Activated B cell treated with CpG ODN at 0.5 μM for 24 hours (primary cell): Measurements from ENCODE around the gene PLEKHA8. TPM values are rescaled to one million over a fixed set of nuclear protein-coding genes. Genes with fewer than 3 reads are reported as not detected.

Experiments used
- ATAC-seq: fragments of 200-7000 bp; cut with Tn5 transposase; one replicate; pipeline ENCODE4 v1.10.0; 2021; ENCODE audit warnings: low read depth, mild to moderate bottlenecking, moderate library complexity
- CTCF ChIA-PET: fragments of 350-600 bp; sonication (Branson Sonifier 250); formaldehyde crosslinking; loops from one replicate; lab custom pipeline; 2021; ENCODE audit warnings: antibody characterized with exemption; lab: Charles Lee
- POLR2A ChIA-PET: fragments of 350-600 bp; sonication (Branson Sonifier 250); formaldehyde crosslinking; loops from one replicate; lab custom pipeline; 2021; ENCODE audit warnings: antibody characterized with exemption; lab: Charles Lee
- DNase-seq: peaks from one replicate; pipeline ENCODE4 v3.0.0; 2022
- H3K27ac Mint-ChIP-seq: one replicate; pipeline ENCODE4 v1.8.0; 2020; ENCODE audit warnings: mixed read lengths
- H3K27me3 Mint-ChIP-seq: one replicate; pipeline ENCODE4 v1.8.0; 2021; ENCODE audit warnings: mixed read lengths
- H3K36me3 Mint-ChIP-seq: one replicate; pipeline ENCODE4 v1.8.0; 2021; ENCODE audit warnings: low read depth, mixed read lengths
- H3K4me1 Mint-ChIP-seq: one replicate; pipeline ENCODE4 v1.8.0; 2021; ENCODE audit warnings: mixed read lengths
- H3K4me3 Mint-ChIP-seq: one replicate; pipeline ENCODE4 v1.8.0; 2020; ENCODE audit warnings: mild to moderate bottlenecking, mixed read lengths
- H3K9me3 Mint-ChIP-seq: one replicate; pipeline ENCODE4 v1.8.0; 2020; ENCODE audit warnings: mixed read lengths
- CTCF ChIP-seq: fragments of 200-600 bp; IDR thresholded peaks from one replicate; pipeline ENCODE4 v1.8.0; 2022; ENCODE audit warnings: antibody characterized with exemption, mild to moderate bottlenecking
- intact Hi-C: fragments of 100-400 bp; cut with micrococcal nuclease; formaldehyde crosslinking; loops from one replicate; pipeline ENCODE4 v1.15.1; 2024
- total RNA-seq: library from RNA; stranded (reverse); gene quantifications from 2 replicates; pipeline ENCODE4 v1.2.3, GENCODE V29; 2022

The PLEKHA8 gene
- total RNA-seq, 1 donor from 2014 or later, result 9.3 TPM

GRCh38 chr7:30079880-30080279, 51.7 kb downstream of the PLEKHA8 start:
- H3K27ac Mint-ChIP-seq, result no peak overlapping the region
- H3K4me1 Mint-ChIP-seq, result no peaks in the 10 kb centered on the region
- CTCF ChIA-PET, result interaction anchor here (1.0 kb wide), 1 partner anchor 484 kb away, joined by 3 read pairs; no protein-coding TSS in a partner anchor
- ATAC-seq (no peak), DNase-seq (no peak)
- POLR2A ChIA-PET, result no interaction called here
- no peak for TF ChIP-seq CTCF
- H3K27me3 Mint-ChIP-seq, result no peaks in the 10 kb centered on the region
- intact Hi-C loops, result no loop called here
- no peak overlapping the region for H3K4me3 Mint-ChIP-seq
- peaks cover 26% of the 10 kb centered on the region for H3K36me3 Mint-ChIP-seq
- no peaks in the 10 kb centered on the region for H3K9me3 Mint-ChIP-seq

GRCh38 chr7:30080818-30081217, 52.6 kb downstream of the PLEKHA8 start:
- intact Hi-C loops, result no loop called here
- POLR2A ChIA-PET, result no interaction called here

GRCh38 chr7:30082686-30083085, 54.5 kb downstream of the PLEKHA8 start:
- H3K27me3 Mint-ChIP-seq, result no peaks in the 10 kb centered on the region
- no peak for DNase-seq
- no peak for TF ChIP-seq CTCF
- peaks cover 6% of the 10 kb centered on the region for H3K4me1 Mint-ChIP-seq
- peaks cover 23% of the 10 kb centered on the region for H3K36me3 Mint-ChIP-seq
- ChIA-PET CTCF (interaction anchor here (0.8 kb wide), 1 partner anchor 8 kb away, joined by 3 read pairs; no protein-coding TSS in a partner anchor), POLR2A (no interaction called here)
- no peaks in the 10 kb centered on the region for H3K9me3 Mint-ChIP-seq
- no peak overlapping the region for H3K27ac Mint-ChIP-seq
- no peak overlapping the region for H3K4me3 Mint-ChIP-seq
- intact Hi-C loops, result no loop called here
- ATAC-seq, result no peak

More at GRCh38 chr7:30080818-30081217, 52.6 kb downstream of the PLEKHA8 start:
- peaks cover 23% of the 10 kb centered on the region for H3K36me3 Mint-ChIP-seq
- no peaks in the 10 kb centered on the region for H3K9me3 Mint-ChIP-seq
- no peaks in the 10 kb centered on the region for H3K4me1 Mint-ChIP-seq
- no peak for TF ChIP-seq CTCF
- CTCF ChIA-PET, result no interaction called here
- DNase-seq (no peak), ATAC-seq (no peak)
- no peak overlapping the region for H3K4me3 Mint-ChIP-seq
- no peak overlapping the region for H3K27ac Mint-ChIP-seq
- no peaks in the 10 kb centered on the region for H3K27me3 Mint-ChIP-seq

DNA sequence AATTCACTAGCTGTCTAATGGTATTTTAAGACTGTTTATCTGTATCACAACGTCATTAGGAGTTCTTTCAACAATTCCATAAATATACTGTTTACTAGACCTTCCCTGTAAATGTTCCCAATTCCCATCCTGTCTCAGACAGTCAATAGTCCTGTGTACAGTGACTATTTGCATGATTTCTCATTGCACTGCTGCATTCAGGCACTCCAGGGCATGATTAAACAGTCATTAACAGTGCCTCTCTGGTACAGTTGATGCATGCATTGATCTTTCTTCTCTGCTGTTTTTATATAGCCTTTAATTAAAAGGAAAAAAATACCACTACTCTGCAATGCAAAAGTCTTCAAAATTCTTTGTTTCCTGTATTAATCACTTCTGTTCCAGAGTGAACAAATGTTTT, 55.1 kb downstream of the PLEKHA8 start:
- no peak overlapping the region for H3K4me3 Mint-ChIP-seq
- no peak for ATAC-seq
- H3K4me1 Mint-ChIP-seq, result peaks cover 6% of the 10 kb centered on the region
- TF ChIP-seq CTCF, result no peak
- no peak overlapping the region for H3K27ac Mint-ChIP-seq
- H3K36me3 Mint-ChIP-seq, result peaks cover 21% of the 10 kb centered on the region
- ChIA-PET POLR2A (no interaction called here), CTCF (interaction anchor here (0.8 kb wide), 1 partner anchor 9 kb away, joined by 3 read pairs; no protein-coding TSS in a partner anchor)
- intact Hi-C loops, result no loop called here
- H3K27me3 Mint-ChIP-seq, result no peaks in the 10 kb centered on the region
- no peak for DNase-seq
- no peaks in the 10 kb centered on the region for H3K9me3 Mint-ChIP-seq

DNA sequence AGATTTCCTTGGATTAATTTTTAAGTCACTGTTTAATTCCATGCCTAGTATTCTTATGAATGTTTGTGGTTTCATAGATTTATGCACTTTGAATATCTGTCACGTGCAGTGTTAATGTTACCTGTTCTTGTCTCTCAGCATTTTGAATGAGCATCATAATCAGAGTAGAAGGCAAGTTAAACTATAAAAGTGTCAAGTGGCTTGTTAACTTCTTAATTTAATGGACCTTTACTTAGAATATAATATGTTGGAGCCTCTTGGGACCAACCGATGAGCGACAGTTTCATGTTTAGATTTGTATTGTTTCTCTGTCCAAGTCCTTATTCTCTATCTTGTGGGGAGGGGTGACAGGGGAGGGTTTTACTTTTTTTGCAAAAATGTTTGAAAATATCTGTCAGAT, 56.0 kb downstream of the PLEKHA8 start:
- H3K27ac Mint-ChIP-seq, result no peak overlapping the region
- H3K9me3 Mint-ChIP-seq, result no peaks in the 10 kb centered on the region
- H3K36me3 Mint-ChIP-seq, result peaks cover 15% of the 10 kb centered on the region
- intact Hi-C loops, result no loop called here
- TF ChIP-seq CTCF, result no peak
- ChIA-PET CTCF (no interaction called here), POLR2A (no interaction called here)
- ATAC-seq, result no peak
- DNase-seq, result no peak
- H3K4me3 Mint-ChIP-seq, result no peak overlapping the region
- peaks cover 6% of the 10 kb centered on the region for H3K4me1 Mint-ChIP-seq
- H3K27me3 Mint-ChIP-seq, result no peaks in the 10 kb centered on the region
